CD4-positive, alpha-beta T cell (primary cell): ENCODE data around the gene ZNF627. TPM values are rescaled to one million over a fixed set of nuclear protein-coding genes. Genes with fewer than 3 reads are reported as not detected.

Experiments
- ATAC-seq: fragments of 200-7000 bp; cut with Tn5 transposase; one replicate; pipeline ENCODE4 v1.10.0; 2022; ENCODE audit warnings: mild to moderate bottlenecking; ENCODE audit not compliant: poor library complexity
- CTCF ChIA-PET: fragments of 350-600 bp; sonication (Branson Sonifier 250); formaldehyde crosslinking; loops from one replicate; lab custom pipeline; 2021; ENCODE audit warnings: antibody characterized with exemption, inconsistent platforms; lab: Charles Lee
- POLR2A ChIA-PET: fragments of 350-600 bp; sonication (Branson Sonifier 250); formaldehyde crosslinking; loops from one replicate; lab custom pipeline; 2021; ENCODE audit warnings: antibody characterized with exemption, inconsistent platforms; lab: Charles Lee
- DNase-seq, 14 experiments: peaks; one replicate each; pipeline ENCODE4 v3.0.0-alpha.2; 2013 to 2020; ENCODE audit warnings: mixed read lengths in 2 of 14
- H3K27ac ChIP-seq, 2 donors: one replicate each; pipeline versions ENCODE4 v1.5.1 to v1.7.0; 2013; ENCODE audit warnings: low read length in 2 of 2, low read depth in 1 of 2, mild to moderate bottlenecking in 1 of 2
- H3K27me3 ChIP-seq, 2 experiments: 1 replicate in 1 of 2; 2 replicates in 1 of 2; pipeline versions ENCODE4 v1.6.1 to v1.7.0; 2013; ENCODE audit warnings: low read length in 2 of 2, control low read depth in 1 of 2, mild to moderate bottlenecking in 1 of 2, moderate library complexity in 1 of 2; ENCODE audit not compliant: insufficient read depth in 2 of 2, control insufficient read depth in 1 of 2
- H3K36me3 ChIP-seq: one replicate; pipeline ENCODE4 v1.6.1; 2013; ENCODE audit warnings: low read length, control low read depth; ENCODE audit not compliant: insufficient read depth
- H3K4me1 ChIP-seq: one replicate; pipeline ENCODE4 v1.6.1; 2013; ENCODE audit warnings: low read length, control low read depth; ENCODE audit not compliant: insufficient read depth
- H3K4me3 ChIP-seq: one replicate; pipeline ENCODE4 v1.5.1; 2013; ENCODE audit warnings: mild to moderate bottlenecking, low read length, moderate library complexity
- H3K9me3 ChIP-seq, 2 experiments: 1 replicate in 1 of 2; 2 replicates in 1 of 2; pipeline versions ENCODE4 v1.6.1 to v1.7.0; 2013; ENCODE audit warnings: low read length in 2 of 2, mild to moderate bottlenecking in 2 of 2, control low read depth in 1 of 2, moderate library complexity in 1 of 2; ENCODE audit not compliant: control insufficient read depth in 1 of 2, insufficient read depth in 1 of 2
- H3K27ac Mint-ChIP-seq: one replicate; pipeline ENCODE4 v1.8.0; 2020; ENCODE audit warnings: mixed read lengths
- H3K27me3 Mint-ChIP-seq: one replicate; pipeline ENCODE4 v1.8.0; 2021; ENCODE audit warnings: mixed read lengths
- H3K36me3 Mint-ChIP-seq: one replicate; pipeline ENCODE4 v1.8.0; 2021; ENCODE audit warnings: low read depth, mixed read lengths
- H3K4me1 Mint-ChIP-seq: one replicate; pipeline ENCODE4 v1.8.0; 2021; ENCODE audit warnings: low read depth, mixed read lengths
- H3K4me3 Mint-ChIP-seq: one replicate; pipeline ENCODE4 v1.8.0; 2020; ENCODE audit warnings: mild to moderate bottlenecking, mixed read lengths
- H3K9me3 Mint-ChIP-seq: one replicate; pipeline ENCODE4 v1.8.0; 2020; ENCODE audit warnings: mixed read lengths
- intact Hi-C, 2 experiments: fragments of 100-400 bp; cut with DNase I in 1 of 2; cut with micrococcal nuclease in 1 of 2; formaldehyde crosslinking; loops; one replicate each; pipeline versions ENCODE4 v1.15.1 to v1.9.0; 2023 to 2025; cut with DNase I, micrococcal nuclease
- total RNA-seq, 174 experiments: library from RNA in 2 of 174; stranded (reverse) in 2 of 174; gene quantifications; one replicate each; pipeline ENCODE4 v1.2.3 and lab custom pipeline; 2021 to 2026
- TF ChIP-seq, protein P1 (sequence below): fragments of 200-600 bp; IDR thresholded peaks from one replicate; pipeline ENCODE4 v1.8.0; 2022; ENCODE audit warnings: antibody characterized with exemption, mild to moderate bottlenecking

ZNF627 gene
- total RNA-seq, 2 experiments from 2014 or later: 11.7 to 12.7 TPM

DNA sequence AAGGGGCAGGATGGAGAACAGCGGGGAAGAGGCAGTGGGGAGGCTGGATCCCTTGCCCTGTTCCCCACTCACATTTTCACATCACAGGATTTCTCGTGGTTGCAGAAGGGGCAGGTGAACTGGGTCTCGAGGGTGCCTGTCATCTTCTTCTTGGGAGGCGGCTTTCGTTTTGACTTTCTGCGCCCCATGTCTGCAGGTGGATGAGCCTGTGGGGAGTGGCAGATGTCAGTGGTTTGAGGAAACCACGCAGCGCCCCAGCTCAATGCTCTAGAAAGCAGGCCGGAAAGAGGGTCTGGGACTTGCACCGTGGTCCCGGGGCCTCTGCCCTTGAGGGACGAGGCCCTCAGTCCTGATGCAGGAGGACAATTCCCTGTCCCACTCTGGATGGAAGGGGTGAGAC is 43.1 kb upstream of the ZNF627 start:
- Histone ChIP-seq H3K27ac (no peak overlapping the region), H3K4me3 (no peak overlapping the region), H3K9me3 (no peaks in the 10 kb centered on the region), H3K4me1 (peaks cover 31% of the 10 kb centered on the region), H3K36me3 (peaks cover 41% of the 10 kb centered on the region), H3K27me3 (no peaks in the 10 kb centered on the region)
- DNase-seq: no peak
- Mint-ChIP-seq H3K27me3 (no peaks in the 10 kb centered on the region), H3K4me1 (peaks cover 33% of the 10 kb centered on the region), H3K4me3 (peak overlapping the region; percentile 20), H3K27ac (peak overlapping the region; percentile 39), H3K36me3 (peaks cover 34% of the 10 kb centered on the region), H3K9me3 (no peaks in the 10 kb centered on the region)
- TF ChIP-seq, protein P1, sequence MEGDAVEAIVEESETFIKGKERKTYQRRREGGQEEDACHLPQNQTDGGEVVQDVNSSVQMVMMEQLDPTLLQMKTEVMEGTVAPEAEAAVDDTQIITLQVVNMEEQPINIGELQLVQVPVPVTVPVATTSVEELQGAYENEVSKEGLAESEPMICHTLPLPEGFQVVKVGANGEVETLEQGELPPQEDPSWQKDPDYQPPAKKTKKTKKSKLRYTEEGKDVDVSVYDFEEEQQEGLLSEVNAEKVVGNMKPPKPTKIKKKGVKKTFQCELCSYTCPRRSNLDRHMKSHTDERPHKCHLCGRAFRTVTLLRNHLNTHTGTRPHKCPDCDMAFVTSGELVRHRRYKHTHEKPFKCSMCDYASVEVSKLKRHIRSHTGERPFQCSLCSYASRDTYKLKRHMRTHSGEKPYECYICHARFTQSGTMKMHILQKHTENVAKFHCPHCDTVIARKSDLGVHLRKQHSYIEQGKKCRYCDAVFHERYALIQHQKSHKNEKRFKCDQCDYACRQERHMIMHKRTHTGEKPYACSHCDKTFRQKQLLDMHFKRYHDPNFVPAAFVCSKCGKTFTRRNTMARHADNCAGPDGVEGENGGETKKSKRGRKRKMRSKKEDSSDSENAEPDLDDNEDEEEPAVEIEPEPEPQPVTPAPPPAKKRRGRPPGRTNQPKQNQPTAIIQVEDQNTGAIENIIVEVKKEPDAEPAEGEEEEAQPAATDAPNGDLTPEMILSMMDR: no peak
- CTCF ChIA-PET: no interaction called here
- intact Hi-C loops: no loop called here
- ATAC-seq: no peak
- POLR2A ChIA-PET: interaction anchor here (0.8 kb wide), 1 partner anchor 28 kb away, joined by 4 read pairs; no protein-coding TSS in a partner anchor

DNA sequence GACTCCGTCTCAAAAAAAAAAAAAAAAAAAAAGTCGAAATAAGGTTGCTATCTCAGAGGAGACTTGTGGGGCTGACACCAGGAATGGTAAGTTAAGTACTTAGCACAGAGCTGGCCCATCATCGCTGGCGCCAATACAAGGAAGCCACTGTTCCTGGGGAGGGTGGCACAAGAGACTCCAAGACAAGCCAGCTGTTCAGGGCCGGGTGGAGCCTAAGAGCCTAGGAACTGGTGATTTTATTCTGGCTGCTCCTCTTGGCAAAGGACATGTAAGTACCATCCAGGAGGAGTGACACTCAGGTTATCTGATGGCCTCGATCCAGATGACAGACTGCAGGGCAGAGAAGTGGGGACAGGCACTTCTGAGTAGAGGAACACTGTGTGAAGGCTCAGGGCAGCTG is 42.0 kb upstream of the ZNF627 start:
- ChIA-PET POLR2A (interaction anchor here (0.6 kb wide), 1 partner anchor 260 kb away, joined by 3 read pairs; no protein-coding TSS in a partner anchor), CTCF (no interaction called here)
- no peak overlapping the region for H3K4me3 ChIP-seq
- no peaks in the 10 kb centered on the region for H3K9me3 ChIP-seq
- Mint-ChIP-seq H3K36me3 (peaks cover 36% of the 10 kb centered on the region), H3K27me3 (no peaks in the 10 kb centered on the region), H3K4me3 (peak overlapping the region; percentile 70), H3K9me3 (no peaks in the 10 kb centered on the region), H3K27ac (no peak overlapping the region), H3K4me1 (peaks cover 37% of the 10 kb centered on the region)
- H3K27me3 ChIP-seq: no peaks in the 10 kb centered on the region
- intact Hi-C loops: no loop called here
- TF ChIP-seq, protein P1: no peak
- no peak overlapping the region for H3K27ac ChIP-seq
- peaks cover 41% of the 10 kb centered on the region for H3K36me3 ChIP-seq
- peaks cover 40% of the 10 kb centered on the region for H3K4me1 ChIP-seq
- DNase-seq: no peak
- no peak for ATAC-seq

DNA sequence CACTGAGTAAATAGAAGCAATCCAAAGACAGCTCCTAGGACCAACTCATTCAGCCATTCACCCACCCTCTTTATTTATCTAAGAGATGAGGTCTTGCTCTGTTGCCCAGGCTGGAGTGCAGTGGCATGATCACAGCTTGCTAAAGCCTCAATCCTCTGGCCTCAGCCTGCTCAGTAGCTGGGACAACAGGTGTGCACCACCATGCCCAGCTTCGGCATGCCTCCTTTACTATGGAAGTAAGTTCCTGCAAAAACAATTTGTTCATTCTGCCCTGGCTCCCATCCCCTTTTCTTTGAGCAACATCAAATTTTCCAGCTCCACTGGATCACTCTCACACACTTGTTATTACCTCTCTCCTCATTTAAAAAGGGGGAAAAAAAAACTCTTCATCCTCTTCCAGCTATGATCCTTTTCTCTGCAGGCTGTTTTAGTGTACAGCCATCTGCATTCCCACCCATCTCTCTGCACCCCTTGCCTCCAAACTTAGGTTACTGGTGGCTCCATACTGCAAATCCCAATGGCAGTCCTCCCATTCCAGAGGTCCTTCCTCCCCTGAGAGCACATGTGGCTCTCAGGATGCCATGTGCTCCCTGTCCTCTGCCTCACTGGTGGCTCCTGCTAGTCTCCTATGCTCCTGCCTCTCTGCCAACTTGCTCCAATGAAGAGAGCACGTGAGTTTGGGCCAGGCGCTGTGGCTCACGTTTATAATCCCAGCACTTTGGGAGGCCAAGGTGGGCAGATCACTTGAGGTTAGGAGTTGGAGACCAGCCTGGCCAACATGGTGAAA is 40.5 kb upstream of the ZNF627 start:
- Histone ChIP-seq H3K4me3 (no peak overlapping the region), H3K27me3 (no peaks in the 10 kb centered on the region), H3K4me1 (peaks cover 45% of the 10 kb centered on the region), H3K27ac (no peak overlapping the region), H3K36me3 (peaks cover 41% of the 10 kb centered on the region), H3K9me3 (no peaks in the 10 kb centered on the region)
- ChIA-PET POLR2A (no interaction called here), CTCF (no interaction called here)
- TF ChIP-seq, protein P1: no peak
- intact Hi-C loops: loop anchor here in 1 of 2 experiments (1.0 kb wide), 1 partner anchor 21 kb away; no protein-coding TSS in a partner anchor
- peak overlapping the region; percentile 49 for H3K27ac Mint-ChIP-seq
- H3K36me3 Mint-ChIP-seq: peaks cover 40% of the 10 kb centered on the region
- H3K4me3 Mint-ChIP-seq: peak overlapping the region; percentile 73
- DNase-seq (no peak), ATAC-seq (no peak)
- H3K4me1 Mint-ChIP-seq: peaks cover 44% of the 10 kb centered on the region
- no peaks in the 10 kb centered on the region for H3K9me3 Mint-ChIP-seq
- H3K27me3 Mint-ChIP-seq: no peaks in the 10 kb centered on the region
